CD14-positive monocyte (primary cell): Measurements from ENCODE around the gene NUMB. TPM values are rescaled to one million over a fixed set of nuclear protein-coding genes. Genes with fewer than 3 reads are reported as not detected.

Experiments used
- DNase-seq, 3 donors: peaks; one replicate each; pipeline ENCODE4 v3.0.0-alpha.2; 2011 to 2022
- H2AFZ ChIP-seq: 2 replicates; pipeline ENCODE4 v1.6.0; 2012; ENCODE audit warnings: mild to moderate bottlenecking, low read depth, low read length, inconsistent platforms; ENCODE audit not compliant: insufficient read depth, poor library complexity, severe bottlenecking
- H3K27ac ChIP-seq, 2 donors: 1 replicate in 1 of 2; 2 replicates in 1 of 2; pipeline ENCODE4 v1.5.1; 2012 to 2013; ENCODE audit warnings: low read length in 2 of 2, control low read depth in 1 of 2, inconsistent platforms in 1 of 2, low read depth in 1 of 2, mild to moderate bottlenecking in 1 of 2
- H3K27me3 ChIP-seq, 2 donors: one replicate each; pipeline versions ENCODE4 v1.6.0 to v1.6.1; 2011 to 2013; ENCODE audit warnings: low read length in 2 of 2; ENCODE audit not compliant: control insufficient read depth in 2 of 2, insufficient read depth in 2 of 2
- H3K36me3 ChIP-seq, 2 donors: replicated peaks in 1 of 2; 1 replicate in 1 of 2; 2 replicates in 1 of 2; pipeline versions ENCODE4 v1.5.1 to v1.6.1; 2012 to 2013; ENCODE audit warnings: low read length in 2 of 2, control low read depth in 1 of 2, inconsistent platforms in 1 of 2, mild to moderate bottlenecking in 1 of 2; ENCODE audit not compliant: insufficient read depth in 2 of 2, control insufficient read depth in 1 of 2
- H3K4me1 ChIP-seq, 2 donors: 1 replicate in 1 of 2; 2 replicates in 1 of 2; pipeline versions ENCODE4 v1.5.1 to v1.6.1; 2012 to 2013; ENCODE audit warnings: low read length in 2 of 2, control low read depth in 1 of 2, inconsistent platforms in 1 of 2, mild to moderate bottlenecking in 1 of 2, moderate library complexity in 1 of 2; ENCODE audit not compliant: insufficient read depth in 2 of 2, control insufficient read depth in 1 of 2
- H3K4me2 ChIP-seq: replicated peaks from 2 replicates; pipeline ENCODE3; 2012; ENCODE audit warnings: low read length, moderate library complexity, mild to moderate bottlenecking; ENCODE audit not compliant: poor library complexity, severe bottlenecking; ENCODE audit errors: extremely low read depth
- H3K4me3 ChIP-seq, 3 experiments: fragments of 200-600 bp in 1 of 3; sonication (generic) in 1 of 3; replicated peaks in 1 of 3; 1 replicate in 2 of 3; 2 replicates in 1 of 3; pipeline ENCODE4 v1.5.1; 2011 to 2013; ENCODE audit warnings: low read length in 3 of 3, mild to moderate bottlenecking in 3 of 3, control low read depth in 2 of 3, low read depth in 2 of 3, inconsistent platforms in 1 of 3, moderate library complexity in 1 of 3
- H3K79me2 ChIP-seq: 2 replicates; pipeline ENCODE4 v1.6.0; 2012; ENCODE audit warnings: mild to moderate bottlenecking, control low read depth, inconsistent platforms, low read length, moderate library complexity; ENCODE audit not compliant: insufficient read depth
- H3K9ac ChIP-seq: 2 replicates; pipeline ENCODE4 v1.6.0; 2017; ENCODE audit warnings: low read length, mild to moderate bottlenecking; ENCODE audit not compliant: insufficient read depth, poor library complexity, severe bottlenecking
- H3K9me3 ChIP-seq, 2 donors: replicated peaks in 1 of 2; 1 replicate in 1 of 2; 2 replicates in 1 of 2; pipeline versions ENCODE4 v1.5.1 to v1.6.1; 2012 to 2013; ENCODE audit warnings: low read length in 2 of 2, control low read depth in 1 of 2; ENCODE audit not compliant: control insufficient read depth in 1 of 2, insufficient read depth in 1 of 2
- H4K20me1 ChIP-seq: 2 replicates; pipeline ENCODE4 v1.6.0; 2012; ENCODE audit warnings: mild to moderate bottlenecking, low read length, control low read depth, moderate library complexity; ENCODE audit not compliant: insufficient read depth
- H3K27ac Mint-ChIP-seq, 7 donors: one replicate each; pipeline ENCODE4 v1.8.0; 2020; ENCODE audit warnings: mild to moderate bottlenecking in 7 of 7, mixed read lengths in 7 of 7, moderate library complexity in 6 of 7, inconsistent platforms in 2 of 7
- H3K27me3 Mint-ChIP-seq, 3 donors: one replicate each; pipeline ENCODE4 v1.8.0; 2021 to 2022; ENCODE audit warnings: low read depth in 3 of 3, mild to moderate bottlenecking in 3 of 3, mixed read lengths in 3 of 3, moderate library complexity in 3 of 3, inconsistent platforms in 1 of 3
- H3K36me3 Mint-ChIP-seq, 2 donors: one replicate each; pipeline ENCODE4 v1.8.0; 2020; ENCODE audit warnings: mixed read lengths in 2 of 2, inconsistent platforms in 1 of 2, mild to moderate bottlenecking in 1 of 2
- H3K4me1 Mint-ChIP-seq: one replicate; pipeline ENCODE4 v1.8.0; 2020; ENCODE audit warnings: mild to moderate bottlenecking, mixed read lengths
- H3K4me3 Mint-ChIP-seq, 2 donors: one replicate each; pipeline ENCODE4 v1.8.0; 2020; ENCODE audit warnings: mild to moderate bottlenecking in 2 of 2, mixed read lengths in 2 of 2, moderate library complexity in 1 of 2
- H3K9me3 Mint-ChIP-seq, 7 donors: one replicate each; pipeline ENCODE4 v1.8.0; 2020 to 2022; ENCODE audit warnings: mixed read lengths in 7 of 7, mild to moderate bottlenecking in 6 of 7, moderate library complexity in 6 of 7, inconsistent platforms in 2 of 7
- WGBS: methylation state at CpG from one replicate; pipeline ENCODE4 v1.1.5; 2013; ENCODE audit warnings: missing lambda C conversion rate; ENCODE audit not compliant: insufficient coverage; 5-methylcytosine and 5-hydroxymethylcytosine counted together
- intact Hi-C, 2 donors: fragments of 100-400 bp; cut with micrococcal nuclease; formaldehyde crosslinking; loops; one replicate each; pipeline versions ENCODE4 v1.15.0 to v1.15.1; 2023
- polyA plus RNA-seq, 3 donors: library from polyadenylated mRNA; depleted of rRNA in 1 of 3; unstranded in 2 of 3; stranded (reverse) in 1 of 3; fragments of 300-500 nt in 2 of 3; fragments of >200 nt in 1 of 3; fragmentation: Illumina TruSeq in 2 of 3; gene quantifications; 1 replicate in 2 of 3; 2 replicates in 1 of 3; pipeline ENCODE4 v1.2.3, GENCODE V29; 2012 to 2021
- TF ChIP-seq, protein P1 (sequence below): fragments of 200-600 bp; IDR thresholded peaks from one replicate; pipeline ENCODE4 v1.8.0; 2022; ENCODE audit warnings: antibody characterized with exemption, mild to moderate bottlenecking

Gene NUMB
- polyA plus RNA-seq, 3 donors: 83.4 to 223 (median 126) TPM

- Histone ChIP-seq H2AFZ (no peak overlapping the region), H3K4me1 (no peaks in the 10 kb centered on the region), H3K4me2 (no peak overlapping the region), H3K79me2 (peaks cover 100% of the 10 kb centered on the region), H3K36me3 (peaks cover under 1 to 7% of the 10 kb centered on the region in 2 donors), H3K27me3 (no peaks in the 10 kb centered on the region), H4K20me1 (peaks cover 100% of the 10 kb centered on the region), H3K9ac (no peak overlapping the region), H3K27ac (no peak overlapping the region), H3K4me3 (no peak overlapping the region), H3K9me3 (no peaks in the 10 kb centered on the region)
- no peaks in the 10 kb centered on the region for H3K9me3 Mint-ChIP-seq
- peak overlapping the region in 1 of 7 donors; percentile 40 for H3K27ac Mint-ChIP-seq
- H3K36me3 Mint-ChIP-seq: peaks cover 12 to 34% of the 10 kb centered on the region in 2 donors
- H3K4me3 Mint-ChIP-seq: no peak overlapping the region
- H3K27me3 Mint-ChIP-seq: no peaks in the 10 kb centered on the region
- H3K4me1 Mint-ChIP-seq: peaks cover 10% of the 10 kb centered on the region
- TF ChIP-seq, protein P1, sequence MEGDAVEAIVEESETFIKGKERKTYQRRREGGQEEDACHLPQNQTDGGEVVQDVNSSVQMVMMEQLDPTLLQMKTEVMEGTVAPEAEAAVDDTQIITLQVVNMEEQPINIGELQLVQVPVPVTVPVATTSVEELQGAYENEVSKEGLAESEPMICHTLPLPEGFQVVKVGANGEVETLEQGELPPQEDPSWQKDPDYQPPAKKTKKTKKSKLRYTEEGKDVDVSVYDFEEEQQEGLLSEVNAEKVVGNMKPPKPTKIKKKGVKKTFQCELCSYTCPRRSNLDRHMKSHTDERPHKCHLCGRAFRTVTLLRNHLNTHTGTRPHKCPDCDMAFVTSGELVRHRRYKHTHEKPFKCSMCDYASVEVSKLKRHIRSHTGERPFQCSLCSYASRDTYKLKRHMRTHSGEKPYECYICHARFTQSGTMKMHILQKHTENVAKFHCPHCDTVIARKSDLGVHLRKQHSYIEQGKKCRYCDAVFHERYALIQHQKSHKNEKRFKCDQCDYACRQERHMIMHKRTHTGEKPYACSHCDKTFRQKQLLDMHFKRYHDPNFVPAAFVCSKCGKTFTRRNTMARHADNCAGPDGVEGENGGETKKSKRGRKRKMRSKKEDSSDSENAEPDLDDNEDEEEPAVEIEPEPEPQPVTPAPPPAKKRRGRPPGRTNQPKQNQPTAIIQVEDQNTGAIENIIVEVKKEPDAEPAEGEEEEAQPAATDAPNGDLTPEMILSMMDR: no peak
- no peak for DNase-seq
- intact Hi-C loops: no loop called here
- WGBS: 71% methylated on average over 5 of the region's 11 CpGs
Observed at GRCh38 chr14:73443758-73444157, 14.6 kb downstream of the NUMB start.

GRCh38 chr14:73441286-73441685, 17.1 kb downstream of the NUMB start:
- Histone ChIP-seq H3K79me2 (peaks cover 99% of the 10 kb centered on the region), H2AFZ (no peak overlapping the region), H3K9me3 (no peaks in the 10 kb centered on the region), H3K9ac (no peak overlapping the region), H3K36me3 (peaks cover 0 to 4% of the 10 kb centered on the region in 2 donors), H4K20me1 (peaks cover 100% of the 10 kb centered on the region), H3K4me2 (no peak overlapping the region), H3K4me1 (no peaks in the 10 kb centered on the region), H3K27ac (no peak overlapping the region), H3K4me3 (no peak overlapping the region), H3K27me3 (no peaks in the 10 kb centered on the region)
- no peaks in the 10 kb centered on the region for H3K27me3 Mint-ChIP-seq
- intact Hi-C loops: no loop called here
- peaks cover 10% of the 10 kb centered on the region for H3K4me1 Mint-ChIP-seq
- no peaks in the 10 kb centered on the region for H3K9me3 Mint-ChIP-seq
- TF ChIP-seq, protein P1: no peak
- no peak overlapping the region for H3K4me3 Mint-ChIP-seq
- H3K36me3 Mint-ChIP-seq: peaks cover 11 to 21% of the 10 kb centered on the region in 2 donors
- DNase-seq: no peak
- peak overlapping the region in 6 of 7 donors; percentile 9 to 80 (median 56) for H3K27ac Mint-ChIP-seq
- WGBS: 100% methylated on average over 1 of the region's 7 CpGs
